GM18951 (cell line): ENCODE data around the gene HES1.
"Not testable (repeated sequence)": the region's sequence is repeated elsewhere in the genome, so short reads cannot be mapped to it uniquely, and the experiment has no call there.

Source experiments
- POLR2A ChIP-seq: IDR thresholded peaks from 4 replicates; pipeline ENCODE4 v1.6.1; 2011; ENCODE audit warnings: mild to moderate bottlenecking; ENCODE audit not compliant: insufficient read length, insufficient read depth; ENCODE audit errors: extremely low read depth
- in situ Hi-C: fragments of 300-500 bp; cut with MboI; formaldehyde crosslinking; loops from one replicate; pipeline ENCODE4 v1.12.0; 2022; ENCODE audit warnings: low sequenced_read_pairs, mixed read lengths, inconsistent platforms; ENCODE audit not compliant: unreplicated experiment

HES1 gene

GRCh38 chr3:194148383-194148782, 12.4 kb downstream of the HES1 start:
- no peak for TF ChIP-seq POLR2A
- in situ Hi-C loops: no loop called here

GRCh38 chr3:194150252-194150934, 14.4 kb downstream of the HES1 start:
- in situ Hi-C loops: no loop called here

GRCh38 chr3:194150935-194151302, 15.0 kb downstream of the HES1 start:
- in situ Hi-C loops: not testable (repeated sequence)

More at GRCh38 chr3:194150252-194150934, 14.4 kb downstream of the HES1 start:
- no peak for TF ChIP-seq POLR2A

GRCh38 chr3:194154346-194154745, 18.4 kb downstream of the HES1 start:
- TF ChIP-seq POLR2A: no peak

GRCh38 chr3:194156095-194156494, 20.1 kb downstream of the HES1 start:
- TF ChIP-seq POLR2A: no peak
- in situ Hi-C loops: no loop called here

More at GRCh38 chr3:194154346-194154745, 18.4 kb downstream of the HES1 start:
- in situ Hi-C loops: no loop called here

- no peak for TF ChIP-seq POLR2A
- in situ Hi-C loops: no loop called here
Observed at GRCh38 chr3:194158942-194159439, 23.0 kb downstream of the HES1 start.

- no peak for TF ChIP-seq POLR2A
- in situ Hi-C loops: no loop called here
Observed at GRCh38 chr3:194160158-194160557, 24.2 kb downstream of the HES1 start.

- in situ Hi-C loops: no loop called here
- no peak for TF ChIP-seq POLR2A
Observed at GRCh38 chr3:194161131-194162045, 25.4 kb downstream of the HES1 start.

GRCh38 chr3:194162070-194162678, 26.2 kb downstream of the HES1 start:
- in situ Hi-C loops: no loop called here

GRCh38 chr3:194162817-194163584, 27.1 kb downstream of the HES1 start:
- no peak for TF ChIP-seq POLR2A
- in situ Hi-C loops: no loop called here

More at GRCh38 chr3:194162070-194162678, 26.2 kb downstream of the HES1 start:
- TF ChIP-seq POLR2A: no peak

- TF ChIP-seq POLR2A: no peak
- in situ Hi-C loops: no loop called here
Observed at GRCh38 chr3:194163697-194164096, 27.7 kb downstream of the HES1 start.

GRCh38 chr3:194164861-194165260, 28.9 kb downstream of the HES1 start:
- in situ Hi-C loops: no loop called here
- no peak for TF ChIP-seq POLR2A

- no peak for TF ChIP-seq POLR2A
- in situ Hi-C loops: no loop called here
Observed at GRCh38 chr3:194165271-194166018, 29.5 kb downstream of the HES1 start.
